GM12874 (cell line): Measurements from ENCODE around the gene KCND1.

Experiments
- CTCF ChIP-seq: IDR thresholded peaks from 2 replicates; pipeline ENCODE4 v1.5.1; 2011; ENCODE audit warnings: low read depth, mild to moderate bottlenecking, control low read depth, low read length, moderate library complexity; ENCODE audit not compliant: insufficient read depth

Gene KCND1

GRCh38 chrX:49000636-49001035, 29.0 kb upstream of the KCND1 start:
- no peak for TF ChIP-seq CTCF

- no peak for TF ChIP-seq CTCF
Measured at GRCh38 chrX:48999030-48999429, 27.4 kb upstream of the KCND1 start.

- no peak for TF ChIP-seq CTCF
Measured at GRCh38 chrX:48998391-48998790, 26.7 kb upstream of the KCND1 start.

- no peak for TF ChIP-seq CTCF
Measured at GRCh38 chrX:48997865-48998264, 26.2 kb upstream of the KCND1 start.

- TF ChIP-seq CTCF = no peak
Measured at GRCh38 chrX:48997455-48997854, 25.8 kb upstream of the KCND1 start.

- no peak for TF ChIP-seq CTCF
Measured at GRCh38 chrX:48996969-48997368, 25.3 kb upstream of the KCND1 start.

- no peak for TF ChIP-seq CTCF
Measured at GRCh38 chrX:48992341-48992740, 20.7 kb upstream of the KCND1 start.

- no peak for TF ChIP-seq CTCF
Measured at GRCh38 chrX:48989483-48989882, 17.8 kb upstream of the KCND1 start.
